ENCODE measurements around the gene FHAD1.

DNA sequence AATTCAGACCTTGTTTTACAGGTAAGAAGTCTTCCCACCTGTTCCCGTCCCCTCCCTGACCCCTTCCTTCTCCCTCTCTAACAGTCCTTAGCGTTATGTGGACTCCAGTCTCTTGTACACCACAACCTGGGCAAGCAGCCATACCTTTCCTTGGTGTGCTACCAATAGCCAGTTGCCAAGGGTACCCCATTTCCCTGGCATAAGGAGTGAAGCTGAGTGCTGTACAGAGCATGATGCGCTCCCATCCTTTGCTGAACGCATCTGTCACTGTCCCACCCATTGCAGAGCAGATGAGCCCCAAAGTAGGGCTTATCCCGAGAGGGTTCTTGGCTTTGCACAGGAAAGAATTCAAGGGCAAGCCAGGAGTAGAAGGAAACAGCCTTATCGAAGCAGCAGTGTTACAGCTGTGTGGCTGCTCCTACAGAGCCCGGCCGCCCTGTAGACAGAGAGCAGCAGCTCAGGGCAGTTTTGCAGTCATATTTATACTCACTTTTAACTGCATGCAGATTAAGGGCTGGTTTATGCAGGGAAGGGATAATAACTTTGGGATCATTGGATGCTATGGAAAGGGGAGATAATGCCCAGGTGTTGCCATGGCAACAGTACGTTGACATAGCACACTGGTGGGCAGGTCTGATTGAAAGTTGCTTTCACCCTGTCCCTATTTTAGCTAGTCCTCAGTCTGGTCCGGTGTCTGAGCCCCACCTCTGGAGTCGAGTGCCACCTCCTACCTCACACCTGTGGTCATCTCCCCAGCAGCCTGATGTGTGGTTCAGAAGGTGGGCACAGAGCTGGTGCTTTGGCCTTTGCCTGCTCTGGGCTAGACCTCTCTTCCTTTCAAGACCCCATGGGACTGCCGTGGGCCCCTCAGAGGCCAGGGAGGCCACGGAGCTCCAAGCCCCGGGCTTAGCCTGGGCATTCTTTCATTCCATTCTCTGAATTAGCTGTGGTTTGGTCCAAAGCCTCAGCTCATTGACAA, 5.1 kb downstream of the FHAD1 start:
- TF ChIP-seq, protein P1, sequence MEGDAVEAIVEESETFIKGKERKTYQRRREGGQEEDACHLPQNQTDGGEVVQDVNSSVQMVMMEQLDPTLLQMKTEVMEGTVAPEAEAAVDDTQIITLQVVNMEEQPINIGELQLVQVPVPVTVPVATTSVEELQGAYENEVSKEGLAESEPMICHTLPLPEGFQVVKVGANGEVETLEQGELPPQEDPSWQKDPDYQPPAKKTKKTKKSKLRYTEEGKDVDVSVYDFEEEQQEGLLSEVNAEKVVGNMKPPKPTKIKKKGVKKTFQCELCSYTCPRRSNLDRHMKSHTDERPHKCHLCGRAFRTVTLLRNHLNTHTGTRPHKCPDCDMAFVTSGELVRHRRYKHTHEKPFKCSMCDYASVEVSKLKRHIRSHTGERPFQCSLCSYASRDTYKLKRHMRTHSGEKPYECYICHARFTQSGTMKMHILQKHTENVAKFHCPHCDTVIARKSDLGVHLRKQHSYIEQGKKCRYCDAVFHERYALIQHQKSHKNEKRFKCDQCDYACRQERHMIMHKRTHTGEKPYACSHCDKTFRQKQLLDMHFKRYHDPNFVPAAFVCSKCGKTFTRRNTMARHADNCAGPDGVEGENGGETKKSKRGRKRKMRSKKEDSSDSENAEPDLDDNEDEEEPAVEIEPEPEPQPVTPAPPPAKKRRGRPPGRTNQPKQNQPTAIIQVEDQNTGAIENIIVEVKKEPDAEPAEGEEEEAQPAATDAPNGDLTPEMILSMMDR (IDR thresholded peaks at IDR 0.05; ENCODE audit: low read length): no peak
- TF ChIP-seq EZH2 (optimal IDR thresholded peaks at IDR 0.05; ENCODE audit: low read depth, low read length) (no peak), EZH2phosphoT487 (IDR thresholded peaks at IDR 0.05; ENCODE audit: low read length) (no peak)

Data from MM.1S (cell line).